Measurements from ENCODE around the gene TMEM39B. TPM values are rescaled to one million over a fixed set of nuclear protein-coding genes. Genes with fewer than 3 reads are reported as not detected.

The TMEM39B gene
- total and polyA plus RNA-seq, 2 experiments from 2014 or later: 10.1 to 17.8 TPM

DNA sequence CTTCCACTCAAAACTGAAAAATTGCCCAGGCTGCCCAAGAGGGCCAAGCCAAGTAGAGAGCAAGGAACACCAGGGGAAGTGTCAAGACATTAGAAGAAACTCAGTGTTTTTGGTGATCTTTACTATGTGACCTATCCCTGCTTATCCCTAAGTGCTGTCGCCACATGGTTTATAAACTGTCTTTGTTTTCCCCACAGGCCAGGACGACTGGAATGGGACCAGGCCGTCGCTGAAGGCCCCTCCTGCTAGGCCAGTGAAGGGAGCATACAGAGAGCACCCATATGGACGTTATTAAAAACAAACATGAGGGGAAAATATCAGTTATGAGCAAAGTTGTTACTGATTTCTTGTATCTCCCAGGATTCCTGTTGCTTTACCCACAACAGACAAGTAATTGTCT, 30.4 kb upstream of the TMEM39B start (continued):
- TF ChIP-seq, protein P1, sequence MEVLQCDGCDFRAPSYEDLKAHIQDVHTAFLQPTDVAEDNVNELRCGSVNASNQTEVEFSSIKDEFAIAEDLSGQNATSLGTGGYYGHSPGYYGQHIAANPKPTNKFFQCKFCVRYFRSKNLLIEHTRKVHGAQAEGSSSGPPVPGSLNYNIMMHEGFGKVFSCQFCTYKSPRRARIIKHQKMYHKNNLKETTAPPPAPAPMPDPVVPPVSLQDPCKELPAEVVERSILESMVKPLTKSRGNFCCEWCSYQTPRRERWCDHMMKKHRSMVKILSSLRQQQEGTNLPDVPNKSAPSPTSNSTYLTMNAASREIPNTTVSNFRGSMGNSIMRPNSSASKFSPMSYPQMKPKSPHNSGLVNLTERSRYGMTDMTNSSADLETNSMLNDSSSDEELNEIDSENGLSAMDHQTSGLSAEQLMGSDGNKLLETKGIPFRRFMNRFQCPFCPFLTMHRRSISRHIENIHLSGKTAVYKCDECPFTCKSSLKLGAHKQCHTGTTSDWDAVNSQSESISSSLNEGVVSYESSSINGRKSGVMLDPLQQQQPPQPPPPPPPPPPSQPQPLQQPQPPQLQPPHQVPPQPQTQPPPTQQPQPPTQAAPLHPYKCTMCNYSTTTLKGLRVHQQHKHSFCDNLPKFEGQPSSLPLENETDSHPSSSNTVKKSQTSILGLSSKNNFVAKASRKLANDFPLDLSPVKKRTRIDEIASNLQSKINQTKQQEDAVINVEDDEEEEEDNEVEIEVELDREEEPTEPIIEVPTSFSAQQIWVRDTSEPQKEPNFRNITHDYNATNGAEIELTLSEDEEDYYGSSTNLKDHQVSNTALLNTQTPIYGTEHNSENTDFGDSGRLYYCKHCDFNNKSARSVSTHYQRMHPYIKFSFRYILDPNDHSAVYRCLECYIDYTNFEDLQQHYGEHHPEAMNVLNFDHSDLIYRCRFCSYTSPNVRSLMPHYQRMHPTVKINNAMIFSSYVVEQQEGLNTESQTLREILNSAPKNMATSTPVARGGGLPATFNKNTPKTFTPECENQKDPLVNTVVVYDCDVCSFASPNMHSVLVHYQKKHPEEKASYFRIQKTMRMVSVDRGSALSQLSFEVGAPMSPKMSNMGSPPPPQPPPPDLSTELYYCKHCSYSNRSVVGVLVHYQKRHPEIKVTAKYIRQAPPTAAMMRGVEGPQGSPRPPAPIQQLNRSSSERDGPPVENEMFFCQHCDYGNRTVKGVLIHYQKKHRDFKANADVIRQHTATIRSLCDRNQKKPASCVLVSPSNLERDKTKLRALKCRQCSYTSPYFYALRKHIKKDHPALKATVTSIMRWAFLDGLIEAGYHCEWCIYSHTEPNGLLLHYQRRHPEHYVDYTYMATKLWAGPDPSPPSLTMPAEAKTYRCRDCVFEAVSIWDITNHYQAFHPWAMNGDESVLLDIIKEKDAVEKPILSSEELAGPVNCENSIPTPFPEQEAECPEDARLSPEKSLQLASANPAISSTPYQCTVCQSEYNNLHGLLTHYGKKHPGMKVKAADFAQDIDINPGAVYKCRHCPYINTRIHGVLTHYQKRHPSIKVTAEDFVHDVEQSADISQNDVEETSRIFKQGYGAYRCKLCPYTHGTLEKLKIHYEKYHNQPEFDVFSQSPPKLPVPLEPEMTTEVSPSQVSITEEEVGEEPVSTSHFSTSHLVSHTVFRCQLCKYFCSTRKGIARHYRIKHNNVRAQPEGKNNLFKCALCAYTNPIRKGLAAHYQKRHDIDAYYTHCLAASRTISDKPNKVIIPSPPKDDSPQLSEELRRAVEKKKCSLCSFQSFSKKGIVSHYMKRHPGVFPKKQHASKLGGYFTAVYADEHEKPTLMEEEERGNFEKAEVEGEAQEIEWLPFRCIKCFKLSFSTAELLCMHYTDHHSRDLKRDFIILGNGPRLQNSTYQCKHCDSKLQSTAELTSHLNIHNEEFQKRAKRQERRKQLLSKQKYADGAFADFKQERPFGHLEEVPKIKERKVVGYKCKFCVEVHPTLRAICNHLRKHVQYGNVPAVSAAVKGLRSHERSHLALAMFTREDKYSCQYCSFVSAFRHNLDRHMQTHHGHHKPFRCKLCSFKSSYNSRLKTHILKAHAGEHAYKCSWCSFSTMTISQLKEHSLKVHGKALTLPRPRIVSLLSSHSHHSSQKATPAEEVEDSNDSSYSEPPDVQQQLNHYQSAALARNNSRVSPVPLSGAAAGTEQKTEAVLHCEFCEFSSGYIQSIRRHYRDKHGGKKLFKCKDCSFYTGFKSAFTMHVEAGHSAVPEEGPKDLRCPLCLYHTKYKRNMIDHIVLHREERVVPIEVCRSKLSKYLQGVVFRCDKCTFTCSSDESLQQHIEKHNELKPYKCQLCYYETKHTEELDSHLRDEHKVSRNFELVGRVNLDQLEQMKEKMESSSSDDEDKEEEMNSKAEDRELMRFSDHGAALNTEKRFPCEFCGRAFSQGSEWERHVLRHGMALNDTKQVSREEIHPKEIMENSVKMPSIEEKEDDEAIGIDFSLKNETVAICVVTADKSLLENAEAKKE (CRISPR knock-in tag; IDR thresholded peaks at IDR 0.05): no peak

DNA sequence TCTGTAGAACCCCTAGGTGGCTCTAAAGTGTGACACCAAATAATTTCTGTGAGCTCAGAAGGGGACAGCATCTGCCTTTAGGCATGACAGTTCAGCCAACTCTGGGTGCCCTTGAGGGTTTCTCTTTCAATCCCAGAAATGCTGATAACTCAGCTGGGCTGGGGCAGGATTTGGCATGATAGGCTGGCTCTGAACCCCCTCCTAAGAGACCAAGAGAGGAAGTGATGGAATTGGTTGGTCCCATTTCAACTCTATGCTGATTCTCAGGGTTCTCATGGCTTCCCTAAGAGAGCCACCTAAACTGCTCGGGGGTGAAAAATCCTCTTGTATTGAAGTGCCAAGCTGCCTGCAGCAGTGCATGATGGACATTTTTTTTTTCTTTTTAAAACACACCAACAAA, 28.5 kb upstream of the TMEM39B start:
- DNase-seq (ENCODE audit: low spot score) (no peak), ATAC-seq (no peak)
- Mint-ChIP-seq H3K27ac (no peak overlapping the region), H3K27me3 (ENCODE audit: insufficient read depth, low read depth, poor library complexity) (peaks cover 2% of the 10 kb centered on the region), H3K4me1 (no peaks in the 10 kb centered on the region), H3K9me3 (no peaks in the 10 kb centered on the region), H3K4me3 (no peak overlapping the region), H3K36me3 (ENCODE audit: low read depth) (peaks cover 42% of the 10 kb centered on the region)
- Histone ChIP-seq H3K79me2 (replicated peaks; ENCODE audit: insufficient read depth) (peaks cover 5% of the 10 kb centered on the region), H2AFZ (no peak overlapping the region), H3K4me1 (ENCODE audit: insufficient read depth) (no peaks in the 10 kb centered on the region), H4K20me1 (replicated peaks; ENCODE audit: insufficient read depth) (peaks cover 35% of the 10 kb centered on the region), H3F3A (replicated peaks; ENCODE audit: low read depth) (peaks cover 35% of the 10 kb centered on the region), H3K4me2 (no peak overlapping the region), H3K36me3 (ENCODE audit: insufficient read depth) (peaks cover 82% of the 10 kb centered on the region), H3K9me2 (ENCODE audit: insufficient read depth) (no peaks in the 10 kb centered on the region), H3K27me3 (ENCODE audit: insufficient read depth) (no peaks in the 10 kb centered on the region), H3K4me3 (no peak overlapping the region), H3K27ac (ENCODE audit: low read depth) (no peak overlapping the region)
- TF ChIP-seq, protein P1 (CRISPR knock-in tag; IDR thresholded peaks at IDR 0.05): no peak
- no peak for TF ChIP-seq ZNF114 (CRISPR knock-in tag; IDR thresholded peaks at IDR 0.05)
- TF ChIP-seq ZNF331 (CRISPR knock-in tag; IDR thresholded peaks at IDR 0.05; ENCODE audit: low read depth): no peak
- TF ChIP-seq, protein P2, sequence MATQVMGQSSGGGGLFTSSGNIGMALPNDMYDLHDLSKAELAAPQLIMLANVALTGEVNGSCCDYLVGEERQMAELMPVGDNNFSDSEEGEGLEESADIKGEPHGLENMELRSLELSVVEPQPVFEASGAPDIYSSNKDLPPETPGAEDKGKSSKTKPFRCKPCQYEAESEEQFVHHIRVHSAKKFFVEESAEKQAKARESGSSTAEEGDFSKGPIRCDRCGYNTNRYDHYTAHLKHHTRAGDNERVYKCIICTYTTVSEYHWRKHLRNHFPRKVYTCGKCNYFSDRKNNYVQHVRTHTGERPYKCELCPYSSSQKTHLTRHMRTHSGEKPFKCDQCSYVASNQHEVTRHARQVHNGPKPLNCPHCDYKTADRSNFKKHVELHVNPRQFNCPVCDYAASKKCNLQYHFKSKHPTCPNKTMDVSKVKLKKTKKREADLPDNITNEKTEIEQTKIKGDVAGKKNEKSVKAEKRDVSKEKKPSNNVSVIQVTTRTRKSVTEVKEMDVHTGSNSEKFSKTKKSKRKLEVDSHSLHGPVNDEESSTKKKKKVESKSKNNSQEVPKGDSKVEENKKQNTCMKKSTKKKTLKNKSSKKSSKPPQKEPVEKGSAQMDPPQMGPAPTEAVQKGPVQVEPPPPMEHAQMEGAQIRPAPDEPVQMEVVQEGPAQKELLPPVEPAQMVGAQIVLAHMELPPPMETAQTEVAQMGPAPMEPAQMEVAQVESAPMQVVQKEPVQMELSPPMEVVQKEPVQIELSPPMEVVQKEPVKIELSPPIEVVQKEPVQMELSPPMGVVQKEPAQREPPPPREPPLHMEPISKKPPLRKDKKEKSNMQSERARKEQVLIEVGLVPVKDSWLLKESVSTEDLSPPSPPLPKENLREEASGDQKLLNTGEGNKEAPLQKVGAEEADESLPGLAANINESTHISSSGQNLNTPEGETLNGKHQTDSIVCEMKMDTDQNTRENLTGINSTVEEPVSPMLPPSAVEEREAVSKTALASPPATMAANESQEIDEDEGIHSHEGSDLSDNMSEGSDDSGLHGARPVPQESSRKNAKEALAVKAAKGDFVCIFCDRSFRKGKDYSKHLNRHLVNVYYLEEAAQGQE (IDR thresholded peaks at IDR 0.05; ENCODE audit: unreplicated experiment): no peak
- TF ChIP-seq POLR2AphosphoS5 (IDR thresholded peaks at IDR 0.05; ENCODE audit: low read depth): no peak
- TF ChIP-seq JUNB (IDR thresholded peaks at IDR 0.05; ENCODE audit: unreplicated experiment): no peak

Measured in GM23338 (cell line).